ENCODE measurements around the gene SCAP. TPM values are rescaled to one million over a fixed set of nuclear protein-coding genes. Genes with fewer than 3 reads are reported as not detected.

SCAP gene
- total RNA-seq, 2 experiments from 2014 or later: 44.5 to 44.6 TPM

DNA sequence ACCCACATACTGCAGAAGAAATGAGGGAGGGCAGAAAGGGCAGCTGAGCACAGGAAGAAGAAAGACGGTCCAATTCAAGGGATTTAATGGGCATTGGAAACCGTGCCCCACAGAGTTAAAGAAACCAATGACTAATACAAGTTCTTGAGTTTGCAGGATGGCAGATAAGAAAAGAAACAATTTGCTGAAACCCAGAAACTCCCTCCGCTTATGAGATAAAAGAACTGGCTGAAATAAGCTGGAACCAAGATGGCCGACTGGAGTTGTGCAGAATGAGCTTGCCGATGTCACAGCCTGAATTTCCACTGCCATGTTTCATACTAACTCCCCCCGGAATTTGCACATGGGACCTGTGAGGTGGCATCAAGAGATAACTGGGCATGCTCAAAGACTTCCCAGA lies 47.1 kb downstream of the SCAP start:
- no peak for DNase-seq
- POLR2A ChIA-PET: no interaction called here
- Mint-ChIP-seq H3K36me3 (peaks cover 9% of the 10 kb centered on the region), H3K4me1 (ENCODE audit: low read depth) (peaks cover 5% of the 10 kb centered on the region), H3K4me3 (no peak overlapping the region), H3K27me3 (no peaks in the 10 kb centered on the region), H3K9me3 (no peaks in the 10 kb centered on the region), H3K27ac (no peak overlapping the region)
- intact Hi-C loops (cut with micrococcal nuclease): no loop called here
- CTCF ChIA-PET: no interaction called here

DNA sequence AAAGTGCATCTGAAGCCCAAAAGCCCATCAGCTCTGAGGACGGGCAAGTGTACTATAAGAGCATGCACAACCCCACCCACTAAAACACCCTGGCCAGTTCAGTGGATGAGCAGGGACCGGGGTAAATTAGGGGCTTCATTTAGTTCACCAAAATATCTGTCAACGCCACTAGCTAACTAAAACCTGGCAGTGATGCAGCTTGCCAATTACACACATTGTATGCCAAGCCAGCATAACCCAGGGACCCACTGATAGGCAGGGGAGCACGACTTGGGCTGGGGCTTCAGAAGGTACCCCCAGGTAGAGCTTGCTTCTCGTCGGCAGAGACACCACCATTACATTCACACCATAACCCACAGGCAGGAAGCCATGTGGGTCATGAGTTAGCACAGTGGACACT lies 47.9 kb downstream of the SCAP start:
- H3K27ac Mint-ChIP-seq: no peak overlapping the region
- no peak for DNase-seq
- no peaks in the 10 kb centered on the region for H3K27me3 Mint-ChIP-seq
- CTCF ChIA-PET: interaction anchor here (1.5 kb wide), 1 partner anchor 49 kb away, joined by 3 read pairs; no protein-coding TSS in a partner anchor
- H3K4me3 Mint-ChIP-seq: no peak overlapping the region
- intact Hi-C loops (cut with micrococcal nuclease): no loop called here
- POLR2A ChIA-PET: no interaction called here
- no peaks in the 10 kb centered on the region for H3K9me3 Mint-ChIP-seq
- peaks cover 5% of the 10 kb centered on the region for H3K4me1 Mint-ChIP-seq (ENCODE audit: low read depth)
- peaks cover 8% of the 10 kb centered on the region for H3K36me3 Mint-ChIP-seq

DNA sequence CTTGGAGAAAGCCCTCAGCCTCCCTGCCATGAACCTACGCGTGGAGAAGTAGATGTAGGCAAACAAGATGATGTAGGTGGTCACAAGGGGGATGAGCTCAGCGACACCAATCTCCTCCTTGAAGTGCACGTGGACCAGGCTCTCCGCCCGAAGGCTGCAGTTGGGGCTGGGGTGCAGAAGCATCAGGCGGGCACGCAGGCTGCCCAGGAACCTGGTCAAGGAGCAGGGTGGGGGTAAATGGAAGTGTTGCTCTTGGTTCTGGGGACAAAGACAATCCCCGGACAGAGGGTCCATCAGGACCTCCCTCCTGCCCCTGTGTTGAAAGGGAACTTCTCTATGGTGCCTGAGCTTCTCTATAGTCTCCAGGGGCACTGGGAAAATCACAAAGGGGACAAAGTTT lies 49.8 kb downstream of the SCAP start:
- ChIA-PET POLR2A (no interaction called here), CTCF (no interaction called here)
- Mint-ChIP-seq H3K4me1 (ENCODE audit: low read depth) (peaks cover 9% of the 10 kb centered on the region), H3K4me3 (no peak overlapping the region), H3K27ac (no peak overlapping the region), H3K27me3 (no peaks in the 10 kb centered on the region), H3K36me3 (peaks cover 7% of the 10 kb centered on the region), H3K9me3 (no peaks in the 10 kb centered on the region)
- no peak for DNase-seq
- intact Hi-C loops (cut with micrococcal nuclease): no loop called here

DNA sequence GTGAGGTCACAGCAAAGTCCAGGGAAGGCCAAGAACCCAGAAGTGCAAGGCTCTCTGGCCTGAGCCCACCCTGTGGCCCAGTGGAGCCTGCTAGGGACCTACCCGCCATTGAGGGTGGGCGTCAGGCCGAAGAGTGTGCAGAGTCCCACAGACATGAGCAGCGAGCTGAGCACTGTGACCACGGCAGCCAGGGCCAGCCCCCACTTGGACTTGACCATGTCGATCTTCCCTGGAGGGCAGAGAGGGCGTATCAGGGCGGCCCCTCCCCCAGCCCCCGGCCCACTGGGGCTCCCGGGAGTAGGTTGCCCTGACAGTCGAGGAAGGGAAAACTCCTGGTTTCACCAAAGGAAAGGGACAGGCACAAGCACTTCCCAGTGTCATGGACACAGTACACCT lies 50.4 kb downstream of the SCAP start:
- ChIA-PET CTCF (interaction anchor here (7.1 kb wide), 1 partner anchor 51 kb away, joined by 144 read pairs; the partner anchor contains the start of gene SCAP), POLR2A (interaction anchor here (1.1 kb wide), 1 partner anchor 9 kb away, joined by 3 read pairs; no protein-coding TSS in a partner anchor)
- Mint-ChIP-seq H3K27me3 (no peaks in the 10 kb centered on the region), H3K9me3 (no peaks in the 10 kb centered on the region), H3K4me3 (no peak overlapping the region), H3K4me1 (ENCODE audit: low read depth) (peaks cover 12% of the 10 kb centered on the region), H3K36me3 (peaks cover 7% of the 10 kb centered on the region), H3K27ac (no peak overlapping the region)
- intact Hi-C loops (cut with micrococcal nuclease): no loop called here
- no peak for DNase-seq

DNA sequence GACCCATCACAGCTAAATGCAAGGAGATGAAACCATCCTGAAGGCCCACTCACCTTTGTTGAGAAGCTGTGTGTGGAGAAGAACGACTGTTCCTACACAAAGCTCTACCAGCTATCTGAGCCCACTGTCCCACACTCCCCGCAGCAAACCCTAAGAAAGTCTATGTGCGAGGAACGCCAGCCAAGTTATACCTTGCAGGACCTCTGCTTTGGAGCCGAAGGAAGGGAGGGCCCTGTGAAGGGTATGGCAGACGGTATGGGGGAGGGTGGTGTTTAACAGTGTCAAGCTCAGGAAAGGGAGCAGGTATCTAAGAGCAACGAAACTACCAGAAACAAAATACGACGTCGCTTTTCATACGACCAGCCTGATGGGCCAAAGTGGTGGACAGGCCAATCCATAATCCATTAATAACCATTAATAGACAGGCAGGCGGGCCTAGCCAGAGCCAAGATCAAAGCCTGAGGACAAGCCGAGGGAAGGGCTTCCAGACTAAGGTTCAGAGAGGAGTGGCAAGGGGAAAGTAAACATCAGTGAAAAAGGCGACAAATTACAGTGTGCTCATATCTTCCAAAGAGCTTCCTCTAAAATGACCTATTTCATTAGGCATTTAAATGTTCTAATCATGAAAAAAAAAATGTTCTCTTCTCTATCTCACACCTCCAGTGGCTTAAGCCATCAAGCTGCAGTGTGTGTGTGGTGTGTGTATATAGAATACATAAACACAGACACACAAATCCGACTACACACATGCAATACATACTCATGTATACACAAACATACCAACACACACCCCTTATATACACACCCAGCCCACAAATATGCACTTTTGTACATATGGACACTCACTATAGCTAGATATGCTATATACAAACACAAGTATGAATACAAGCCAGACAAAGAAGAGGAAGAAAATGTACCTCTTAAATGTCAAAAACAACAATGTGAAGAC lies 51.0 kb downstream of the SCAP start:
- Mint-ChIP-seq H3K36me3 (peaks cover 7% of the 10 kb centered on the region), H3K27ac (no peak overlapping the region), H3K27me3 (no peaks in the 10 kb centered on the region), H3K4me3 (no peak overlapping the region), H3K9me3 (no peaks in the 10 kb centered on the region), H3K4me1 (ENCODE audit: low read depth) (peaks cover 12% of the 10 kb centered on the region)
- intact Hi-C loops (cut with micrococcal nuclease): no loop called here
- no peak for DNase-seq
- POLR2A ChIA-PET: interaction anchor here (1.1 kb wide), 1 partner anchor 9 kb away, joined by 3 read pairs; no protein-coding TSS in a partner anchor
- CTCF ChIA-PET: interaction anchor here (7.1 kb wide), 1 partner anchor 52 kb away, joined by 144 read pairs; the partner anchor contains the start of gene SCAP

DNA sequence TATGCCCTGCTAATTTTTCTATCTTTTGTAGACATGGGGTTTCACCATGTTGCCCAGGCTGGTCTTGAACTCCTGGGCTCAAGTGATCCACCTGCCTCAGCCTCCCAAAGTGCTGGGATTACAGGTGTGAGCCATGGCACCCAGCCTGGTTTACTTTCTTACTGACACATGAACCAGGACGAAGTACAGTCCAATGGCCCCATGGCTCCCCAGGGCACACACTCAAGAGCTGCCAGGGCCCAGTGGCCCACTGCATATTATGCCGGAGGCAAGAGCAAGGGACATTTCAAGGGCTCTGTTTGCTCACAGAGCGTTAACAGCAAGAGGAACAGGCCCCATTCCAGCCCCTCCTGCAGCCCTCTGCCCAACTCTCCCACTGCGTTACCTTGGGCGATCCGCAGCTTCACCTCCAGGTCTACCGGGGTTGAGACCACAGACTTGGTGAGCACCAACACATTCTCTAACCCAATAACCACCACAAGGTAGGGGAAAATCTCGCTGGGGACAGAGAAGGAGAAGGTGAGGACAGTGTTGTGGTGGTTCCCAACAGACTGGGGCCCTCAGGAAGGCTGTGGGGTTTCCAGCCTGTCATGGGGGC lies 52.1 kb downstream of the SCAP start:
- ChIA-PET CTCF (interaction anchor here (3.1 to 7.1 kb wide), 2 partner anchors 42 to 53 kb away, joined by 17 to 144 read pairs; partner anchors contain the start of gene SCAP), POLR2A (no interaction called here)
- no peak for DNase-seq
- H3K4me1 Mint-ChIP-seq (ENCODE audit: low read depth): peaks cover 12% of the 10 kb centered on the region
- H3K27ac Mint-ChIP-seq: no peak overlapping the region
- H3K36me3 Mint-ChIP-seq: peaks cover 7% of the 10 kb centered on the region
- no peaks in the 10 kb centered on the region for H3K9me3 Mint-ChIP-seq
- intact Hi-C loops (cut with micrococcal nuclease): no loop called here
- H3K27me3 Mint-ChIP-seq: no peaks in the 10 kb centered on the region
- H3K4me3 Mint-ChIP-seq: no peak overlapping the region

DNA sequence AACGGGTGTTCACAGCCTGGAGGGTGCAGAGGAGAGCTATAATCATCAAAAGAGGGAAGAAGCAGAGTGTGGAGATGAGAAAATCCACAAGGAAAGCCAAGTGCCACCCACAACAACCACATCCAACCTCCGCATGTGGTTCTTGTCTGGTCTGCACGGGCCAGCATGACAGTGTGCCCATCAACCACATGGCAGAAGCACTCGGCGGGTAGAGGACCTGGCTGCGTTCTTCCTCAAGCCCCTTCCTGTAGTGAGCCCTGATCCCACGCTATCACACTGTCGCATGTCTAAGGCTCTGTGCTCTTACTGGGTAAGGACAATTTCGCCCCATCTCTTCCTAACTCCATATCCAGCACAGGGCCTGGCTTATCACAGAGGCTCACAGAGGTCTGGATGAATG lies 53.0 kb downstream of the SCAP start:
- CTCF ChIA-PET: interaction anchor here (0.9 to 7.1 kb wide), 4 partner anchors 11 to 90 kb away, joined by 3 to 144 read pairs (median 14); partner anchors contain the start of gene SCAP

DNA sequence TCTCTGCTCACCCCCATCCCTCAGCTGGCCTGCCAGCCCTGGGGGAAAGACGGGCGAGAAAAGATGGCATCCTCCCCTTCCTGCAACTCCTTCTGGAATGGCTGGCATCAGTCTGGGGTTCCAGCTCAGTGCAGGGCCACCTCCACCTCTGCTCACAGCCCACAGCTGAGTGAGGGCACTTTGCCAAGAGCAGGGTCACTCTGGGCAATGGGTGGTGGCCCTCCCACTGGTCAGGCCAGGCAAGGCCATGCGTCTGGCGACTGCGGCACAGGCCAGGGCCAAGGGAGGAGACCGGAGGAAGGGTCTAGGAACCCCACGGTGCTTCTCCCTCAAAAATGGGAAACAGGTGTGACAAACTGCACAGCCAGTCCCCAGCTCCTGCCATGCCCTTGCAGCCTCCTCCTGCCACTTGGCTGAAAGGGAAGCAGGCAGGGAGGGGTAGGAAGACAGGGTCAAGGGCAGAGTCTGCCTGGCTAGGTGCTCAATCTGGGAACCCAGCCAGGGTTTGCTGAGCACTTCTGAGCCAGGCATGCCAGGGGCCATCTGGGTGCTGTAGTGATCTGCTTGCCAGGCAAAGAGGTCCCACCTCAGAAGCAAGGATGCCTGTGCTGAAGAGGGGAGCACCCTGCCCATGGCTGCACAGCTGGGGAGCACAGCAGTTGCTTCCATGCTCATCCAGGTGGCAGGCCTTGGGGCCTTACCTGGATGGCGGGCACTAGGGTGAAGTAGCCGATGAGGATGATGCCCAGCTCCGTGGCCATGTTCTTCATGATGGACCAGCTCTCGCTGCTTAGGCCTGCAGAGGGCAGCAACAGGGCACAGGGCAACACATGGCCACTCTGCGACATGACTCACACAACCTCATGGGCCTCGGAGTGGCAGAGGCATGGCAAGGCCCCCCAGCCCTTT lies 53.7 kb downstream of the SCAP start:
- POLR2A ChIA-PET: interaction anchor here (1.0 to 2.0 kb wide), 3 partner anchors 41 to 54 kb away, joined by 3 to 13 read pairs (median 4); partner anchors contain the start of genes PTPN23 and SCAP
- CTCF ChIA-PET: interaction anchor here (0.9 to 7.1 kb wide), 29 partner anchors 10 to 367 kb away, joined by 3 to 144 read pairs (median 5); partner anchors contain the start of genes ELP6, PTPN23 and SCAP

More for the DNA sequence above, 53.0 kb downstream of the SCAP start:
- Mint-ChIP-seq H3K9me3 (no peaks in the 10 kb centered on the region), H3K4me3 (no peak overlapping the region), H3K27me3 (no peaks in the 10 kb centered on the region), H3K36me3 (peaks cover 7% of the 10 kb centered on the region), H3K4me1 (ENCODE audit: low read depth) (peaks cover 12% of the 10 kb centered on the region), H3K27ac (peak overlapping the region; percentile 94)
- POLR2A ChIA-PET: no interaction called here
- intact Hi-C loops (cut with micrococcal nuclease): no loop called here
- DNase-seq: no peak

DNA sequence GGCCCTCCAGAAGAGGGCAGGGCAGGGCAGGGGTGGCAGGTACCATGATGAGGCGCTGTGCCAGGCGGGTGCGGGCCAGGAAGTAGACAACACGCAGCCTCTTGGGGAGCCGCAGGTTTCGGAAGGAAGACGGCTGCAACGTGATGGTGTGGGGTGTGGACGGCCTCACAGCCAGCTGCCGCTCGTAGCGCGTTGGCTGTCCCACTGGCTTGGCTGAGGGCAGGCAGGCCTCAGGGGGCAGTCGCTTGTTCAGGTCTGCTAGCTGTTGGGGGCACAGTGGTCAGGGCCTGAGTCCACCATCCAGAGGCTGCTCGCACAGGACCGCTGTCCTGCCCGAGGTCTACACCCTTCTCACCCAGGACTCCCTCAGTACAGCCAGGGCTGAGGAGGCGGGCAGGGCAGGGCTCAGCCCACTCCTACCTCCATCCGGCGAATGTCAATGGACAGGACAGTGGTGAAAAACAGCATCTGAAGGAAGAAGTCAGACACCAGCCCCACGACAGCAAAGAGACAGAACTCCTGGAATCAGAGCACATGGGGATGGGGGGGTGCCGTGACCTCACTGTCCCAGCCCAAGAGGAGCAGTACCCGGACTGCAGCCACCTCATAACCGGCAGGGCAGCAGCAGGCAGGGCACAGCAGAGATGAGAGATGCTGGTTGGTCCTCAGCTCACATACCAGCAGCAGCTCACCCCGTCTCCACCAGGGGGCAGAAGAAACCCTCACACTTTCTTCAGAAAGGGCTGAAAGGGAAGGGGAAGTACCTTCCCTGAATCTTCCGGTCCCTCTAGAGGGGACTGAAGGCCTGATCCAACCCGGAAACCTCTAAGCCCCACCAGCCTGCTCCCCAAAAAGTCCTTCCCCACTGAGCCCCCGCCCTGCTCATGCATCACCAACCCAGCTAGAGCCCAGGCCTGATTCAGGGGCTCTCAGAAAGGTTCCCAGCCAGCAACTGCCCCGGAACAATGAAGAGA lies 54.9 kb downstream of the SCAP start:
- H3K27ac Mint-ChIP-seq: peak overlapping the region; percentile 94
- peaks cover 7% of the 10 kb centered on the region for H3K36me3 Mint-ChIP-seq
- H3K9me3 Mint-ChIP-seq: no peaks in the 10 kb centered on the region
- peak; percentile 95 for DNase-seq
- H3K4me1 Mint-ChIP-seq (ENCODE audit: low read depth): peaks cover 12% of the 10 kb centered on the region
- no peaks in the 10 kb centered on the region for H3K27me3 Mint-ChIP-seq
- CTCF ChIA-PET: interaction anchor here (0.6 to 7.1 kb wide), 45 partner anchors 8 to 369 kb away, joined by 3 to 144 read pairs (median 5); partner anchors contain the start of genes ELP6, PTPN23 and SCAP
- peak overlapping the region; percentile 54 for H3K4me3 Mint-ChIP-seq
- intact Hi-C loops (cut with micrococcal nuclease): loop anchor here (1.0 kb wide), 3 partner anchors 56 to 369 kb away; partner anchors contain the start of gene ELP6
- POLR2A ChIA-PET: interaction anchor here (0.8 to 2.0 kb wide), 4 partner anchors 40 to 92 kb away, joined by 3 to 13 read pairs (median 4); partner anchors contain the start of genes PTPN23 and SCAP

More for the DNA sequence above, 53.7 kb downstream of the SCAP start:
- Mint-ChIP-seq H3K36me3 (peaks cover 7% of the 10 kb centered on the region), H3K4me1 (ENCODE audit: low read depth) (peaks cover 12% of the 10 kb centered on the region), H3K9me3 (no peaks in the 10 kb centered on the region), H3K27ac (peak overlapping the region; percentile 94), H3K4me3 (peak overlapping the region; percentile 54), H3K27me3 (no peaks in the 10 kb centered on the region)
- peak; percentile 47 for DNase-seq
- intact Hi-C loops (cut with micrococcal nuclease): loop anchor here (1.0 kb wide), 3 partner anchors 54 to 367 kb away; partner anchors contain the start of gene ELP6

DNA sequence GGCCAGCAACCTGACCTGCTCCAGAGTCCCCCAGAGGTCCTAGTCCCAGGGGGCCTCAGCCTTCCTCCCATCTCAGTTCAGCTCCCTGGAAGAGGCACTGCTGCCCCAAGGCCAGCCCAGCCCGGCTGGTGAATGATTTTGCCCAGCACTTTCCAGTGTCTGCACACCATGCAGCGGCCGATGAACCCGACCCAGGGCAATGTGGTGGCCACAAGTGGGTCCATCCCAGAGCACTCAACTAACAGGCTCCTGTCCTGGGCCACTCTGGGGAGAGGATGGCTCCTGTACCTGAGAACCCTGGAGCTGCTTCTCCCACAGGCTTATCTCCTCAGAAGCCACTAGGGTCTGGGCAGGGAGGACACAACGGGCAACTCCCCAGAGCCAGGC lies 55.7 kb downstream of the SCAP start:
- CTCF ChIA-PET: interaction anchor here (0.5 to 7.1 kb wide), 5 partner anchors 11 to 573 kb away, joined by 3 to 144 read pairs (median 4); partner anchors contain the start of genes PTPN23 and SCAP
- DNase-seq: no peak
- no peaks in the 10 kb centered on the region for H3K9me3 Mint-ChIP-seq
- H3K4me3 Mint-ChIP-seq: no peak overlapping the region
- no peaks in the 10 kb centered on the region for H3K27me3 Mint-ChIP-seq
- H3K4me1 Mint-ChIP-seq (ENCODE audit: low read depth): peaks cover 12% of the 10 kb centered on the region
- H3K36me3 Mint-ChIP-seq: peaks cover 4% of the 10 kb centered on the region
- intact Hi-C loops (cut with micrococcal nuclease): no loop called here
- POLR2A ChIA-PET: no interaction called here
- no peak overlapping the region for H3K27ac Mint-ChIP-seq

All from activated CD4-positive, alpha-beta memory T cell treated with anti-CD3 and anti-CD28 coated beads for 36 hours (primary cell).